ENCODE data around the gene FAM171A1. TPM values are rescaled to one million over a fixed set of nuclear protein-coding genes. Genes with fewer than 3 reads are reported as not detected.

FAM171A1 gene
- total RNA-seq, 2 experiments from 2014 or later: 4.2 to 5.1 TPM

- no peaks in the 10 kb centered on the region for H3K36me3 Mint-ChIP-seq (ENCODE audit: low read depth)
- no peaks in the 10 kb centered on the region for H3K9me3 Mint-ChIP-seq
- no peak overlapping the region for H3K27ac Mint-ChIP-seq
- no peaks in the 10 kb centered on the region for H3K27me3 Mint-ChIP-seq
- H3K4me1 Mint-ChIP-seq (ENCODE audit: low read depth): no peaks in the 10 kb centered on the region
- CTCF ChIA-PET: interaction anchor here (1.2 to 2.1 kb wide), 2 partner anchors 9 to 91 kb away, joined by 3 to 5 read pairs; no protein-coding TSS in a partner anchor
- POLR2A ChIA-PET: no interaction called here
- H3K4me3 Mint-ChIP-seq: no peak overlapping the region
- no peak for ATAC-seq
- intact Hi-C loops (cut with micrococcal nuclease): no loop called here
- DNase-seq: no peak
- TF ChIP-seq CTCF (IDR thresholded peaks at IDR 0.05): no peak
Measured at GRCh38 chr10:15300697-15301096, 70.4 kb downstream of the FAM171A1 start.

GRCh38 chr10:15300145-15300544, 70.9 kb downstream of the FAM171A1 start:
- no peak for TF ChIP-seq CTCF (IDR thresholded peaks at IDR 0.05)
- Mint-ChIP-seq H3K36me3 (ENCODE audit: low read depth) (no peaks in the 10 kb centered on the region), H3K4me1 (ENCODE audit: low read depth) (no peaks in the 10 kb centered on the region), H3K4me3 (no peak overlapping the region), H3K27me3 (no peaks in the 10 kb centered on the region), H3K27ac (no peak overlapping the region), H3K9me3 (no peaks in the 10 kb centered on the region)
- intact Hi-C loops (cut with micrococcal nuclease): no loop called here
- CTCF ChIA-PET: interaction anchor here (1.2 to 2.1 kb wide), 2 partner anchors 10 to 91 kb away, joined by 3 to 5 read pairs; no protein-coding TSS in a partner anchor
- no peak for ATAC-seq
- no peak for DNase-seq
- POLR2A ChIA-PET: no interaction called here

GRCh38 chr10:15296701-15297100, 74.4 kb downstream of the FAM171A1 start:
- CTCF ChIA-PET: no interaction called here
- no peak for DNase-seq
- no peaks in the 10 kb centered on the region for H3K9me3 Mint-ChIP-seq
- no peaks in the 10 kb centered on the region for H3K4me1 Mint-ChIP-seq (ENCODE audit: low read depth)
- intact Hi-C loops (cut with micrococcal nuclease): no loop called here
- peaks cover 3% of the 10 kb centered on the region for H3K27me3 Mint-ChIP-seq
- no peaks in the 10 kb centered on the region for H3K36me3 Mint-ChIP-seq (ENCODE audit: low read depth)
- TF ChIP-seq CTCF (IDR thresholded peaks at IDR 0.05): no peak
- POLR2A ChIA-PET: no interaction called here
- no peak overlapping the region for H3K27ac Mint-ChIP-seq
- no peak overlapping the region for H3K4me3 Mint-ChIP-seq
- no peak for ATAC-seq

GRCh38 chr10:15295537-15296325, 75.4 kb downstream of the FAM171A1 start:
- Mint-ChIP-seq H3K4me1 (ENCODE audit: low read depth) (no peaks in the 10 kb centered on the region), H3K27me3 (peaks cover 3% of the 10 kb centered on the region), H3K36me3 (ENCODE audit: low read depth) (no peaks in the 10 kb centered on the region), H3K9me3 (no peaks in the 10 kb centered on the region), H3K4me3 (no peak overlapping the region), H3K27ac (no peak overlapping the region)
- ATAC-seq (no peak), DNase-seq (no peak)
- no peak for TF ChIP-seq CTCF (IDR thresholded peaks at IDR 0.05)
- intact Hi-C loops (cut with micrococcal nuclease): no loop called here
- POLR2A ChIA-PET: interaction anchor here (0.6 kb wide), 1 partner anchor 37 kb away, joined by 3 read pairs; no protein-coding TSS in a partner anchor
- CTCF ChIA-PET: no interaction called here

Data from activated CD8-positive, alpha-beta T cell treated with anti-CD3 and anti-CD28 coated beads for 36 hours (primary cell).